GM12878 (cell line): ENCODE measurements around the gene AKR1C1. TPM values are rescaled to one million over a fixed set of nuclear protein-coding genes. Genes with fewer than 3 reads are reported as not detected.

Experiments used
- ATAC-seq: fragments of 200-7000 bp; cut with Tn5 transposase; 3 replicates; pipeline ENCODE4 v1.9.1; 2020; ENCODE audit warnings: mild to moderate bottlenecking, moderate library complexity
- BruUV-seq: library from RNA; stranded (reverse); fragments of 400-500 nt; replicated peaks from 2 replicates; lab custom pipeline; 2021; lab: Mats Ljungman, UMichigan
- CTCF ChIA-PET: fragments of 300-600 bp; sonication (Branson Sonifier 250); formaldehyde crosslinking; extraction: SDS; loops from one replicate; lab custom pipeline; 2021; ENCODE audit warnings: inconsistent platforms; lab: Yijun Ruan, JAX
- POLR2A ChIA-PET: fragments of 350-600 bp; formaldehyde crosslinking; extraction: SDS; loops from one replicate; lab custom pipeline; 2021; ENCODE audit warnings: inconsistent platforms; lab: Charles Lee
- RAD21 ChIA-PET: fragments of 300-600 bp; sonication (Branson Sonifier 250); formaldehyde crosslinking; loops from one replicate; lab custom pipeline; 2023; ENCODE audit warnings: antibody characterized with exemption; ENCODE audit not compliant: unreplicated experiment; lab: Charles Lee
- SMC1A ChIA-PET: fragments of 300-600 bp; sonication (Branson Sonifier 250); formaldehyde crosslinking; loops from one replicate; lab custom pipeline; 2023; ENCODE audit not compliant: unreplicated experiment, uncharacterized antibody; lab: Charles Lee
- DNase-seq: peaks from one replicate; pipeline ENCODE4 v3.0.0-alpha.2; 2011; ENCODE audit warnings: low read depth, low spot score
- FAIRE-seq: peaks from 3 replicates; lab custom pipeline; 2011; peaks lifted over from hg19 to GRCh38; lab: Jason Lieb, UNC
- H2AFZ ChIP-seq: 2 replicates; pipeline ENCODE4 v1.6.0; 2011; ENCODE audit warnings: low read depth, low read length, control low read depth; ENCODE audit not compliant: control insufficient read depth
- H3K27ac ChIP-seq: 2 replicates; pipeline ENCODE4 v1.5.1; 2011; ENCODE audit warnings: control low read depth; ENCODE audit not compliant: control insufficient read depth, insufficient read depth
- H3K27me3 ChIP-seq, 2 experiments: replicated peaks in 1 of 2; 2 replicates each; pipeline versions ENCODE4 v1.6.0 to v1.6.1; 2011; ENCODE audit warnings: low read length in 1 of 2; ENCODE audit not compliant: control insufficient read depth in 2 of 2, insufficient read depth in 2 of 2
- H3K36me3 ChIP-seq, 2 experiments: 2 replicates each; pipeline ENCODE4 v1.5.1; 2011; ENCODE audit warnings: low read length in 1 of 2; ENCODE audit not compliant: control insufficient read depth in 2 of 2, insufficient read depth in 2 of 2
- H3K4me1 ChIP-seq: 2 replicates; pipeline ENCODE4 v1.6.1; 2011; ENCODE audit warnings: mild to moderate bottlenecking, low read length, moderate library complexity, mixed read lengths; ENCODE audit not compliant: control insufficient read depth, insufficient read depth
- H3K4me2 ChIP-seq: 2 replicates; pipeline ENCODE4 v1.6.0; 2011; ENCODE audit warnings: control low read depth; ENCODE audit not compliant: control insufficient read depth, insufficient read depth
- H3K4me3 ChIP-seq: fragments of 200-600 bp; sonication (generic); 2 replicates; pipeline ENCODE4 v1.5.1; 2016
- H3K79me2 ChIP-seq: 2 replicates; pipeline ENCODE4 v1.6.0; 2011; ENCODE audit warnings: low read length; ENCODE audit not compliant: control insufficient read depth, insufficient read depth
- H3K9ac ChIP-seq: 2 replicates; pipeline ENCODE4 v1.8.0; 2011; ENCODE audit warnings: low read length, control low read depth, mixed read lengths; ENCODE audit not compliant: control insufficient read depth, insufficient read depth
- H3K9me3 ChIP-seq: replicated peaks from 3 replicates; pipeline ENCODE4 v1.5.1; 2011; ENCODE audit warnings: mild to moderate bottlenecking, low read length; ENCODE audit not compliant: control insufficient read depth, insufficient read depth
- H4K20me1 ChIP-seq: 2 replicates; pipeline ENCODE4 v1.6.0; 2011; ENCODE audit not compliant: control insufficient read depth, insufficient read depth
- HDAC6 ChIP-seq: fragments of 200-600 bp; sonication (generic); IDR thresholded peaks from one replicate; pipeline ENCODE4 v1.8.0; 2017; ENCODE audit warnings: antibody characterized with exemption; ENCODE audit not compliant: unreplicated experiment
- IRF4 ChIP-seq: IDR thresholded peaks from 2 replicates; pipeline ENCODE4 v1.6.1; 2011; ENCODE audit warnings: low read depth, low read length
- JUND ChIP-seq: IDR thresholded peaks from 2 replicates; pipeline ENCODE4 v1.6.1; 2012; ENCODE audit warnings: low read depth, mild to moderate bottlenecking, low read length, improper control_type of control experiment, moderate library complexity
- KLF5 ChIP-seq: fragments of 450-650 bp; IDR thresholded peaks from 2 replicates; pipeline ENCODE4 v1.6.1; 2014; ENCODE audit warnings: mild to moderate bottlenecking; ENCODE audit not compliant: partially characterized antibody
- MYC ChIP-seq: IDR thresholded peaks from 2 replicates; pipeline ENCODE4 v1.6.1; 2011; ENCODE audit warnings: mild to moderate bottlenecking, low read length, moderate library complexity, inconsistent platforms; ENCODE audit not compliant: insufficient read depth, insufficient replicate concordance, insufficient read length, severe bottlenecking
- RAD51 ChIP-seq: fragments of 450-650 bp; IDR thresholded peaks from 2 replicates; pipeline ENCODE4 v1.6.1; 2016; ENCODE audit warnings: moderate library complexity, mild to moderate bottlenecking, inconsistent platforms
- SIN3A ChIP-seq: IDR thresholded peaks from 2 replicates; pipeline ENCODE4 v1.6.1; 2012; ENCODE audit warnings: low read depth, low read length, improper control_type of control experiment
- SMAD5 ChIP-seq: IDR thresholded peaks from 2 replicates; pipeline ENCODE4 v1.6.1; 2016; ENCODE audit warnings: antibody characterized with exemption, low read depth
- SREBF2 ChIP-seq: IDR thresholded peaks from 2 replicates; pipeline ENCODE4 v1.6.1; 2012; ENCODE audit warnings: mild to moderate bottlenecking, low read length
- ZNF384 ChIP-seq: IDR thresholded peaks from 2 replicates; pipeline ENCODE4 v1.6.1; 2012; ENCODE audit warnings: low read depth, mild to moderate bottlenecking, low read length, improper control_type of control experiment, borderline replicate concordance
- ZZZ3 ChIP-seq: IDR thresholded peaks from 2 replicates; pipeline ENCODE4 v1.6.1; 2011; ENCODE audit warnings: low read depth; ENCODE audit not compliant: control insufficient read depth, insufficient read length
- WGBS: methylation state at CpG from one replicate; pipeline ENCODE4 v1.1.6; 2016; ENCODE audit warnings: low lambda C conversion rate; ENCODE audit not compliant: insufficient replicate concordance, insufficient coverage; ENCODE audit errors: missing lambda C conversion rate; 5-methylcytosine and 5-hydroxymethylcytosine counted together
- in situ Hi-C: fragments of 300-500 bp; cut with MboI; formaldehyde crosslinking; loops from 9 replicates; pipeline ENCODE4 v1.14.3; 2018; ENCODE audit warnings: mixed read lengths
- intact Hi-C: fragments of 100-400 bp; cut with micrococcal nuclease; formaldehyde crosslinking; loops from one replicate; pipeline ENCODE4 v1.14.2; 2022; ENCODE audit not compliant: unreplicated experiment
- polyA plus RNA-seq, 11 experiments: library from polyadenylated mRNA; depleted of rRNA in 4 of 11; unstranded in 6 of 11; stranded (reverse) in 5 of 11; fragments of >200 nt; fragmentation: Nextera tagmentation in 4 of 11; fragmentation: Illumina TruSeq in 1 of 11; extraction: Ambion mirVana in 4 of 11; extraction: Trizol in 1 of 11; gene quantifications; 1 replicate in 1 of 11; 2 replicates in 10 of 11; pipeline versions ENCODE4 v1.2.1 to v1.2.3, GENCODE V29; 2011 to 2016; ENCODE audit warnings: inconsistent platforms in 2 of 11, missing spikeins in 2 of 11, low read depth in 1 of 11
- total RNA-seq, 4 experiments: library from RNA; depleted of rRNA in 3 of 4; stranded (reverse); fragments of >200 nt in 3 of 4; fragmentation: Illumina TruSeq in 1 of 4; extraction: Trizol in 1 of 4; gene quantifications; 2 replicates each; pipeline versions ENCODE4 v1.2.1 to v1.2.3, GENCODE V29; 2013 to 2021
- TF ChIP-seq, protein P1 (sequence below): IDR thresholded peaks from 2 replicates; pipeline ENCODE4 v1.6.1; 2012; ENCODE audit warnings: low read length, inconsistent platforms
- TF ChIP-seq, protein P2 (sequence below): IDR thresholded peaks from 2 replicates; pipeline ENCODE4 v1.6.1; 2012; ENCODE audit warnings: mild to moderate bottlenecking, low read depth, low read length
- TF ChIP-seq, protein P3 (sequence below): fragments of 450-650 bp; IDR thresholded peaks from 2 replicates; pipeline ENCODE4 v1.6.1; 2016; ENCODE audit warnings: mild to moderate bottlenecking
- TF ChIP-seq, protein P4 (sequence below): fragments of 150-350 bp; IDR thresholded peaks from 2 replicates; pipeline ENCODE4 v1.6.1; 2014; ENCODE audit warnings: mild to moderate bottlenecking, low read depth, low read length
- TF ChIP-seq, protein P5 (sequence below): IDR thresholded peaks from 2 replicates; pipeline ENCODE4 v1.6.1; 2011; ENCODE audit warnings: borderline replicate concordance, low read depth, mild to moderate bottlenecking, moderate library complexity, mixed read lengths, low read length; ENCODE audit not compliant: insufficient read depth; ENCODE audit errors: extremely low read length

AKR1C1 gene
- total and polyA plus RNA-seq, 10 of the 15 experiments (the other 5 are each of a cell fraction or from before 2014, with no cell fraction given): 0.05 to 1.2 (median 0.35) TPM; not detected in 6

DNA sequence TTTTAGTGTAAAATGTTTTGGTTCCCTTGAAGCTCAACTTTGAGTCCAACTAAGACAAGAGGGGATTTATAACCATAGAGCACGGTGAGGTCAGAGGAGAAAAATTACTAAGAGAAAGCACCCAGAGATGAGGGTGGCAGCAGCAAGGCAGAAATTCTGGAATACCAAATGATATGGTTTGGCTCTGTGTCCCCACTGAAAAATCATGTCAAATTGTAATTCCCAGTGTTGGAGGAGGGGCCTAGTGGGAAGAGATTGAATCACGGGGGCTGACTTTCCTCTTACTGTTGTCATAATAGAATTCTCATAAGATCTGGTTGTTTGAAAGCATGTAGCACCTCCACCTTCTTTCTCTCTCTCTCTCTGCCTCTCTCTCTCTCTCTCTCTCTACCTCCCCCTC lies 19.4 kb upstream of the AKR1C1 start:
- Histone ChIP-seq H3K9ac (no peak overlapping the region), H3K79me2 (no peaks in the 10 kb centered on the region), H4K20me1 (no peaks in the 10 kb centered on the region), H3K27ac (no peak overlapping the region), H3K36me3 (no peaks in the 10 kb centered on the region), H3K9me3 (no peaks in the 10 kb centered on the region), H3K4me1 (no peaks in the 10 kb centered on the region), H3K4me2 (no peak overlapping the region), H3K4me3 (no peak overlapping the region), H2AFZ (no peak overlapping the region), H3K27me3 (0 out of 4 replicates have a peak, but pooled peaks cover 0 to 1% of the 10 kb centered on the region in 2 experiments)
- intact Hi-C loops: no loop called here
- CTCF ChIA-PET: no interaction called here
- RAD21 ChIA-PET: no interaction called here
- WGBS: 0% methylated on average over 2 of the region's 2 CpGs
- ATAC-seq: no peak
- no peak for FAIRE-seq
- BruUV-seq: no TSS peak
- POLR2A ChIA-PET: no interaction called here
- no peak for DNase-seq
- in situ Hi-C loops: no loop called here
- SMC1A ChIA-PET: no interaction called here
- TF ChIP-seq SREBF2: no peak
- TF ChIP-seq, protein P1, sequence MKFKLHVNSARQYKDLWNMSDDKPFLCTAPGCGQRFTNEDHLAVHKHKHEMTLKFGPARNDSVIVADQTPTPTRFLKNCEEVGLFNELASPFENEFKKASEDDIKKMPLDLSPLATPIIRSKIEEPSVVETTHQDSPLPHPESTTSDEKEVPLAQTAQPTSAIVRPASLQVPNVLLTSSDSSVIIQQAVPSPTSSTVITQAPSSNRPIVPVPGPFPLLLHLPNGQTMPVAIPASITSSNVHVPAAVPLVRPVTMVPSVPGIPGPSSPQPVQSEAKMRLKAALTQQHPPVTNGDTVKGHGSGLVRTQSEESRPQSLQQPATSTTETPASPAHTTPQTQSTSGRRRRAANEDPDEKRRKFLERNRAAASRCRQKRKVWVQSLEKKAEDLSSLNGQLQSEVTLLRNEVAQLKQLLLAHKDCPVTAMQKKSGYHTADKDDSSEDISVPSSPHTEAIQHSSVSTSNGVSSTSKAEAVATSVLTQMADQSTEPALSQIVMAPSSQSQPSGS: no peak
- no peak for TF ChIP-seq ZZZ3
- TF ChIP-seq ZNF384: no peak
- TF ChIP-seq, protein P2, sequence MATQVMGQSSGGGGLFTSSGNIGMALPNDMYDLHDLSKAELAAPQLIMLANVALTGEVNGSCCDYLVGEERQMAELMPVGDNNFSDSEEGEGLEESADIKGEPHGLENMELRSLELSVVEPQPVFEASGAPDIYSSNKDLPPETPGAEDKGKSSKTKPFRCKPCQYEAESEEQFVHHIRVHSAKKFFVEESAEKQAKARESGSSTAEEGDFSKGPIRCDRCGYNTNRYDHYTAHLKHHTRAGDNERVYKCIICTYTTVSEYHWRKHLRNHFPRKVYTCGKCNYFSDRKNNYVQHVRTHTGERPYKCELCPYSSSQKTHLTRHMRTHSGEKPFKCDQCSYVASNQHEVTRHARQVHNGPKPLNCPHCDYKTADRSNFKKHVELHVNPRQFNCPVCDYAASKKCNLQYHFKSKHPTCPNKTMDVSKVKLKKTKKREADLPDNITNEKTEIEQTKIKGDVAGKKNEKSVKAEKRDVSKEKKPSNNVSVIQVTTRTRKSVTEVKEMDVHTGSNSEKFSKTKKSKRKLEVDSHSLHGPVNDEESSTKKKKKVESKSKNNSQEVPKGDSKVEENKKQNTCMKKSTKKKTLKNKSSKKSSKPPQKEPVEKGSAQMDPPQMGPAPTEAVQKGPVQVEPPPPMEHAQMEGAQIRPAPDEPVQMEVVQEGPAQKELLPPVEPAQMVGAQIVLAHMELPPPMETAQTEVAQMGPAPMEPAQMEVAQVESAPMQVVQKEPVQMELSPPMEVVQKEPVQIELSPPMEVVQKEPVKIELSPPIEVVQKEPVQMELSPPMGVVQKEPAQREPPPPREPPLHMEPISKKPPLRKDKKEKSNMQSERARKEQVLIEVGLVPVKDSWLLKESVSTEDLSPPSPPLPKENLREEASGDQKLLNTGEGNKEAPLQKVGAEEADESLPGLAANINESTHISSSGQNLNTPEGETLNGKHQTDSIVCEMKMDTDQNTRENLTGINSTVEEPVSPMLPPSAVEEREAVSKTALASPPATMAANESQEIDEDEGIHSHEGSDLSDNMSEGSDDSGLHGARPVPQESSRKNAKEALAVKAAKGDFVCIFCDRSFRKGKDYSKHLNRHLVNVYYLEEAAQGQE: no peak
- TF ChIP-seq SMAD5: no peak
- TF ChIP-seq KLF5: no peak
- TF ChIP-seq, protein P3, sequence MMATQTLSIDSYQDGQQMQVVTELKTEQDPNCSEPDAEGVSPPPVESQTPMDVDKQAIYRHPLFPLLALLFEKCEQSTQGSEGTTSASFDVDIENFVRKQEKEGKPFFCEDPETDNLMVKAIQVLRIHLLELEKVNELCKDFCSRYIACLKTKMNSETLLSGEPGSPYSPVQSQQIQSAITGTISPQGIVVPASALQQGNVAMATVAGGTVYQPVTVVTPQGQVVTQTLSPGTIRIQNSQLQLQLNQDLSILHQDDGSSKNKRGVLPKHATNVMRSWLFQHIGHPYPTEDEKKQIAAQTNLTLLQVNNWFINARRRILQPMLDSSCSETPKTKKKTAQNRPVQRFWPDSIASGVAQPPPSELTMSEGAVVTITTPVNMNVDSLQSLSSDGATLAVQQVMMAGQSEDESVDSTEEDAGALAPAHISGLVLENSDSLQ: no peak
- no peak for TF ChIP-seq SIN3A
- no peak for TF ChIP-seq HDAC6
- TF ChIP-seq JUND: no peak
- no peak for TF ChIP-seq IRF4
- TF ChIP-seq, protein P4, sequence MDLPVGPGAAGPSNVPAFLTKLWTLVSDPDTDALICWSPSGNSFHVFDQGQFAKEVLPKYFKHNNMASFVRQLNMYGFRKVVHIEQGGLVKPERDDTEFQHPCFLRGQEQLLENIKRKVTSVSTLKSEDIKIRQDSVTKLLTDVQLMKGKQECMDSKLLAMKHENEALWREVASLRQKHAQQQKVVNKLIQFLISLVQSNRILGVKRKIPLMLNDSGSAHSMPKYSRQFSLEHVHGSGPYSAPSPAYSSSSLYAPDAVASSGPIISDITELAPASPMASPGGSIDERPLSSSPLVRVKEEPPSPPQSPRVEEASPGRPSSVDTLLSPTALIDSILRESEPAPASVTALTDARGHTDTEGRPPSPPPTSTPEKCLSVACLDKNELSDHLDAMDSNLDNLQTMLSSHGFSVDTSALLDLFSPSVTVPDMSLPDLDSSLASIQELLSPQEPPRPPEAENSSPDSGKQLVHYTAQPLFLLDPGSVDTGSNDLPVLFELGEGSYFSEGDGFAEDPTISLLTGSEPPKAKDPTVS: no peak
- TF ChIP-seq MYC: no peak
- TF ChIP-seq, protein P5, sequence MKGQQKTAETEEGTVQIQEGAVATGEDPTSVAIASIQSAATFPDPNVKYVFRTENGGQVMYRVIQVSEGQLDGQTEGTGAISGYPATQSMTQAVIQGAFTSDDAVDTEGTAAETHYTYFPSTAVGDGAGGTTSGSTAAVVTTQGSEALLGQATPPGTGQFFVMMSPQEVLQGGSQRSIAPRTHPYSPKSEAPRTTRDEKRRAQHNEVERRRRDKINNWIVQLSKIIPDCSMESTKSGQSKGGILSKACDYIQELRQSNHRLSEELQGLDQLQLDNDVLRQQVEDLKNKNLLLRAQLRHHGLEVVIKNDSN: no peak
- no peak for TF ChIP-seq RAD51
